GM12873 (cell line): ENCODE data around the gene PLK5.

Experiments
- TF ChIP-seq, protein P1 (sequence below): IDR thresholded peaks from 2 replicates; pipeline ENCODE4 v1.5.1; 2012; ENCODE audit warnings: low read depth, mild to moderate bottlenecking, moderate library complexity, low read length, control low read depth; ENCODE audit not compliant: insufficient read depth; ENCODE audit errors: missing control alignments

The PLK5 gene, protein sequence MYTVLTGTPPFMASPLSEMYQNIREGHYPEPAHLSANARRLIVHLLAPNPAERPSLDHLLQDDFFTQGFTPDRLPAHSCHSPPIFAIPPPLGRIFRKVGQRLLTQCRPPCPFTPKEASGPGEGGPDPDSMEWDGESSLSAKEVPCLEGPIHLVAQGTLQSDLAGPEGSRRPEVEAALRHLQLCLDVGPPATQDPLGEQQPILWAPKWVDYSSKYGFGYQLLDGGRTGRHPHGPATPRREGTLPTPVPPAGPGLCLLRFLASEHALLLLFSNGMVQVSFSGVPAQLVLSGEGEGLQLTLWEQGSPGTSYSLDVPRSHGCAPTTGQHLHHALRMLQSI

DNA sequence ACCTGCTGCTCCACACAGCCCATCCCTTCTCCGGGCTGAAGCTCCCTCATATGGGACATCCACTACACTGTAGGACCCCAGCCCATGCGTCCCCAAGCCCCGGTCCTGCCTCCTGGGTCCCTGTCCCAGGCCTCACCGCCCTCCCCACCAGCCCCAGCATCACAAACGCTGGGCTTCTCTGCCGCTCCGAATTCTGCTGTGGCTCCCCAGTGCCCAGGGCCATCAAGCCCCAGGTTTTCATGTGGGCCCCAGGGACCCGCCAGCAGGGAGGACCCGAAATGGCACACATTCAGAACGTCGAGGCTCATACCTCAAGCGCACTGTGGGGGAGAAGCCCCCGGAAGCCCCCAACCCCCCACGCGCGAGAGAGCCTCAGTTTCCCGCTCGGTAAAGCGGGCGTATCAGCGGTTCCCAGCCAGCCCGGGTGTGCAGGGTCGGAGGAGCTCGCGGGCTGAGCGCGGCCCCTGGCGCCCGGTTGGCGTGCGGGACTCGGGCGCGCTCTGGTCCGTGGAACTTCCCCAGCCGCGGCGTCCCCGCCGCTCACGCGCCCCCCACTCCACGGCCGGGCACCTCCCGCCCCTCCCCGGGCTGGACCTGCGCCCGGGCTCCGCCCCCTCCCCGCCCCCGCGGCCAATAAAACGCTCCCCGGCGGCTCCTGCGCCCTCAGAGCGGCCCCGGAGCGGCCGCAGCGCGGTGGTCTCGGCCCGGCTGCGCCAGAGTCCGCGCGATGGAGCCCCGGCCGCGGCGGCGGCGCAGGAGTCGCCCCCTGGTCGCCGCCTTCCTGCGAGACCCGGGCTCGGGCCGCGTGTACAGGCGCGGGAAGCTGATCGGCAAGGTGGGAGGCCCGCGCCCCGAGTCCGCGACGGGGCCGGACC lies at the start of gene PLK5:
PLK5 (plus strand) TSS at position 666 of the 875 bp plus-strand sequence. CDS start 2,920 bp downstream, outside the sequence.
- TF ChIP-seq, protein P1, sequence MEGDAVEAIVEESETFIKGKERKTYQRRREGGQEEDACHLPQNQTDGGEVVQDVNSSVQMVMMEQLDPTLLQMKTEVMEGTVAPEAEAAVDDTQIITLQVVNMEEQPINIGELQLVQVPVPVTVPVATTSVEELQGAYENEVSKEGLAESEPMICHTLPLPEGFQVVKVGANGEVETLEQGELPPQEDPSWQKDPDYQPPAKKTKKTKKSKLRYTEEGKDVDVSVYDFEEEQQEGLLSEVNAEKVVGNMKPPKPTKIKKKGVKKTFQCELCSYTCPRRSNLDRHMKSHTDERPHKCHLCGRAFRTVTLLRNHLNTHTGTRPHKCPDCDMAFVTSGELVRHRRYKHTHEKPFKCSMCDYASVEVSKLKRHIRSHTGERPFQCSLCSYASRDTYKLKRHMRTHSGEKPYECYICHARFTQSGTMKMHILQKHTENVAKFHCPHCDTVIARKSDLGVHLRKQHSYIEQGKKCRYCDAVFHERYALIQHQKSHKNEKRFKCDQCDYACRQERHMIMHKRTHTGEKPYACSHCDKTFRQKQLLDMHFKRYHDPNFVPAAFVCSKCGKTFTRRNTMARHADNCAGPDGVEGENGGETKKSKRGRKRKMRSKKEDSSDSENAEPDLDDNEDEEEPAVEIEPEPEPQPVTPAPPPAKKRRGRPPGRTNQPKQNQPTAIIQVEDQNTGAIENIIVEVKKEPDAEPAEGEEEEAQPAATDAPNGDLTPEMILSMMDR: no peak

DNA sequence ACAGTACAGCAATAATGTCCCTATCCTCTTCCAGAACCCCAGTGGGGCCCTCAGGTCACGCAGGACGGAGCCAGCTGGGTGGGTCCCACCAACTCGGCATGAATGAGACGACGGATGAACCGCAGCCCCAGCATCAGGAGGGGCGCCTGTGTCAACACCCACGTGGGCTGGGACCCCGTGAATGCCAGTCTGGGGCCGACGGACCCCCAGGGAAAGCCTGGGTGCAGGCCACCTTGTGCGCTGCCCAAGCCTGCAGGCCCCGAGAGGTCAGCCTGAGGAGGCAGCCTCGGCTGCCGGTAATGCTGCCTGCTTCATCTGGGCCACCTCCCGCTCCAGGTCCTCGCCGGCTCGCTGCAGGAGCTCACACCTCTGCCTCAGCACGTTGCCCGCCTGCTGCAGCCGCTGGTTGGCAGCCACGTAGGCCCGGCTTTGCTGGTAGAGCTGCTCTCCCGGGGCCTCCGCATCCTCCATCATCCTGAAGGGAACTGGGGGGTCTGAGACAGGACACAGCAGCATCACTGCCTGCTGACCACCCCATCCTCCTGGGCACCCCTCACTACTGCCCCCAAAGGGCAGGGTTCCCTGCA lies 49.0 kb upstream of the PLK5 start:
- TF ChIP-seq, protein P1: no peak

DNA sequence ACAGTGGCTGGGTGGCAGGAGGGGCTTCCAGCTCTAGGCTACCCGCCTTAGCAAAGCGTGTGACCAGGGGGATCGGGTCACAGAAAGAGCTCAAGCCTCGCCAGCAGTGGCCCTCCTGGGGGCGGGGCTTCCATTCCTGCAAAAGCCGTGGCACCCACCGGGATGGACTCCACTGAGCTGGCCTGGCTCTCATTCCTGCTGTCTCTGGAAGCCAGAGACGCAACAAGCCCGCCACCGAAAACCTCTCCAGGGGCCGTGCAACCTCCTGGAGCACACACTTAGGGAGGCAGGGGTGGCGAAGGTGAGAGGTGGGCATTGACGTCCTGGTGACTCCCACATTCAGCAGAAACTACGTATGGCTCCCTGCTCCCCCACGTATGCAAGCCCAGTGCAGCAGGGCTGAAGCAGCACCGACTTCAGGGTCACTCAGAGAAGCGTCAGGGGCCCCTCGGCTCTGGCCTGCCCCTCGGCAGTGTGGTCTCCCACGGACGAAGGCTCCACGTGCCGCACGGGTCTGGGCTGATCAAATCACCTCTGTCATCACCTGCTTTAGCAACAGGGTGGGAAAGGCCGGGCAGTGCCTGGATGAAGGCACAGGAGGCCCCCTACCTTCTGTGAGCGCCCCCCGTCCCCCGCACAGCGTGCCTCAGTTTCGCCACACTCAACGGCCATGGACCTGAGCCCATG lies 48.0 kb upstream of the PLK5 start:
- TF ChIP-seq, protein P1: no peak

DNA sequence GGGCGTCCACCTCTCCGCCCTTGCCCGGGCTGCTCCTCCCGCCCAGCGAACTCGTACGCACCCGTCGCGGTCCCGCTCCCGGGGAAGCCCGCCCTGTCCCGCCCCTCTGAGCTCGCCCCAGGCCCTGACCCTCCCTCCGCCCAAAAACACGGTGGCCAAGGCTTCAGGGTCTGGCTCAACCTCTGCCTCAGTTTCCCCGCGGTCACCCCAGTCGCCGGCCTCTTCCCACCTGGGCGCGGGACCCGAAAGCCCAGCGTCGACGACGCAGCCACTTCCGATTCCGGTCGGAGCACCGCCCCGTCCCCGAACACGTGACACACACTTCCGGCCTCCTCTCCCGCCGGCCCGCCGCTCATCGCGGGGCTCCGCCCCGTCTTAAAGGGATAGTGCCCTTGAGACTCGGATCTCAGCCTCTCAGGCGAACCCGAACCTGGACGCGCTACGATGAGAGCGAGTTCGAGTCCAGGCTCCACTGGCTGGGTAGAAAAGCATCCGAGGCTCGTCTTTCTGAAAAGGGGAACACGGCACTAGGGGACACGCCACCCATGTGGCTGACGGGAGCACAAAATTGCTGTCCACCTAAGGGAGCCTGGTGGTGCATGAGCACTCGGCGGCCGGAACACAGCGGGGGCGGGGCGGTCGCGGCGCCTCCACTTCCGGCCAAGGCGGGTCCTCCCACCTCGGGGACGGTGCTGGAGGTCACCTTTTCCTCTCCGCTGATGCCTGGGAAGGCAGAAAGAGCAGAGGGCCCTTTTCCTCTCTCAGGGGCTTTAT lies 44.8 kb upstream of the PLK5 start, which contains the start of gene C19orf25:
C19orf25 (minus strand) TSS at position 282 of the 774 bp plus-strand sequence. CDS start 312 bp downstream, outside the sequence.
- TF ChIP-seq, protein P1: no peak

DNA sequence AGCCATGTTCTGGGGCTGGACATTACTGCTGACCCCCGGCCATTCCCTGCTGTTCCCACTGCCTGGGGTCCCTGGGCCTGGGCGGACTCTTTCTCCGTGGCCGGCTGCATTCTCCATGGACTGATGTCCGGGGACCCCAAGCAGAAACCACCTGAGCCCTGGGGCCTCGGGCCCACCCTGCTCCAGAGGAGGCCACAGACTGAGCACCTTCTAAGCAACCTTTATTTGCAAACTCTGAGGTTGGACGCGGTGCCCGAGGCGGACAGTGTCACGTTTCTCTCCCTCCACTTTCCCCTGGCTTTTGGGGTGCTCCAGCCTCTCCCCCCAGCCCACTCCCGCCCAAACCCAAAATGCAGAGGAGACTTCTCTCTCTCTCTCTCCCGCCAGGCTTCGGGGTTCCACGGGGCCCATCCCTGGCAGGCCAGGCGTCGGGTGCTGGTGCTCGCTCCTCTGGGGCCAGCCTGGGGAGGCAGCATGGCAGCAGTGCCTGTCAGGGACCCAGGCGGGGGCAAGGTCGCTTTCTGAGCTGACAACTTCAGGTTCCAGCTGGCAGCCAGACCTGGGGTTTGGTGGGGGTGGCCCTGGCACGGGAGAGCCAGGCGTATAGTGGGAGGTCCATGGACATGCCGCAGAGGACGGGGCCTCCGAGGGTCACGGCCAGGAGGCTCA lies 42.5 kb upstream of the PLK5 start:
- TF ChIP-seq, protein P1: no peak

DNA sequence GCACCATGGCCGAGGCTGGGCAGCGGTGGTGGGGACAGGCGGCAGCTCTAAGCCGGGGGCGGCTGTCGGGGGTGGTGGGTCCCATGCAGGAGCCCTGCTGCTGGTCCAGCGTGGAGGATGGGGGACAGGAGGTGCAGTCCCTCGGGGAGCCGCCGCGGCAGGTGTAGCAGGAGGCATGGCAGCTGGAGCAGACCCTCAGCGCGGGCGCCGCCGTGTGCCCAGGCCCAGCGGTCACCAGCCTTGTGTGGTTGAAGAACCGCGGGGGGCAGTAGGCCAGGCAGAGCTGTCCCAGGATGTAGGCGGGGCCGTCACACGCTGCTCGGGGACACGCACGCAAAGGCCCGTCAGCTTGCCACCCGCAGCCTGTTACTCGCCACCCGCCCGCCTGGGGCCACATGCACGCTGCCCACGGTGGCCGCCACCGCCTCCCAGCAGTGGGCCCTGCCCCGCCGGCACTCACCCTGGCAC lies 42.0 kb upstream of the PLK5 start:
- TF ChIP-seq, protein P1: no peak
